GM12891 (cell line): ENCODE measurements around the gene GRIK2.

Experiments
- DNase-seq: peaks from one replicate; pipeline ENCODE4 v3.0.0; 2011; ENCODE audit warnings: low spot score; ENCODE audit not compliant: insufficient read length
- FAIRE-seq: peaks from 2 replicates; lab custom pipeline; 2011; peaks lifted over from hg19 to GRCh38; lab: Jason Lieb, UNC
- PAX5 ChIP-seq: IDR thresholded peaks from 2 replicates; pipeline ENCODE4 v1.6.1; 2011; ENCODE audit warnings: low read length, moderate library complexity, mild to moderate bottlenecking; ENCODE audit not compliant: insufficient read depth, severe bottlenecking
- POLR2A ChIP-seq: IDR thresholded peaks from 2 replicates; pipeline ENCODE4 v1.6.1; 2011; ENCODE audit warnings: low read depth, low read length, control low read depth
- POLR2AphosphoS5 ChIP-seq: IDR thresholded peaks from 2 replicates; pipeline ENCODE4 v1.6.1; 2011; ENCODE audit warnings: low read depth, low read length, control low read depth
- POU2F2 ChIP-seq: IDR thresholded peaks from 2 replicates; pipeline ENCODE4 v1.6.1; 2011; ENCODE audit warnings: low read depth, mild to moderate bottlenecking, control low read depth, low read length, moderate library complexity
- SPI1 ChIP-seq: IDR thresholded peaks from 2 replicates; pipeline ENCODE4 v1.6.1; 2011; ENCODE audit warnings: low read depth, low read length, control low read depth
- TAF1 ChIP-seq: IDR thresholded peaks from 2 replicates; pipeline ENCODE4 v1.6.1; 2011; ENCODE audit warnings: low read depth, low read length, control low read depth

GRIK2 gene

DNA sequence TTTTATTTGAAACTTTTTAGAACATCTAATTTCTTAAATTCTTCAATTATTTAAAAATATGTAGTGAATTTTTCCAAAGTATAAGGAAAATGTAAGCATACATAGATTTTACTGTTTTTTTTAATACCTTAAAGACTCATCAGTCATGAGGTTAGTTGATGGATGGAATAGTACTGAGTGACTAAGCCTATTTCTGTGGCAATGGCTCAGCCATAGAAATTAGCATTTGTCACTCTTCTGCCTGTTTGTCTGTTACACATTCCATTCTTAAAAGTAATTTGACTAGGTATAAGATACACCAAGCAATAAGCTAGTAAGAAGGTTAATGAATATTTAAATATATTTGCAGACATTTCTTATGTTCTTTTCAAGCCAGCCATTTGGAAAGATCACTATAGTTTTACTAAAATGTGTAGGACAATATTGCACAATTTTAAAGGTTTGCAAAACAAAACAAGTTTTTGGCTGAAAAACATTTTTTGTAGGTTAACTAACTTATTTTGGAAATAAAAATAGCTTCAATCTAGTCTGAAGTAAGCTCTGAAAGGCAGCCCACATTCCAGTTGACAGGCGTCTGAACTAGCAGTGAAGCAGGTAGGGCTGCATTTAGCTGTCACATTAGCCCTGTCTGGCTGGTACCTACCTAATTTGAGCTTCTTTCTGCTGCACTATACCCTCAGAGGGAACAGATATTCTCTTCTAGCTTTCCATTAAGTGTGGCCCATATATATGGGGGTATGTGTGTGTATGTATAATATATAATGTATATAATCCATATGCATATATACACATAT, 385.7 kb downstream of the GRIK2 start:
- FAIRE-seq = no peak

DNA sequence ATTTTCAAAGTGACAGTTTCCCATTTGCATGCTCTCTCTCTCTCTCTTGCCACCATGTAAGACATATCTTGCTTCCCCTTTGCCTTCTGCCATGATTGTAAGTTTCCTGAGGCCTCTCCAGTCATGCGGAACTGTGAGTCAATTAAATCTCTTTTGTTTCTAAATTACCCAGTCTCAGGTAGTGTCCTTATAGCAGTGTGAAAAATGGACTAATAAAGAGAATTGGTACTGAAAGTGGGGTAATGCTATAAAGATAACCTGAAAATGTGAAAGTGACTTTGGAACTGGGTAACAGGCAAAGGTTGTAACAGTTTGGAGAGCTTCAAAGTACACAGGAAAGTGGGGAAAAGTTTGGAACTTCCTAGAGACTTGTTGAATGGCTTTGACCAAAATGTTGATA, 389.8 kb downstream of the GRIK2 start:
- no peak for FAIRE-seq
- no peak for DNase-seq
- no peak for TF ChIP-seq POLR2AphosphoS5
- no peak for TF ChIP-seq SPI1
- TF ChIP-seq PAX5 = peak; percentile 29
- no peak for TF ChIP-seq POLR2A
- TF ChIP-seq TAF1 = no peak

More for the DNA sequence above, 385.7 kb downstream of the GRIK2 start:
- no peak for DNase-seq
- no peak for TF ChIP-seq POU2F2
- no peak for TF ChIP-seq POLR2A
- no peak for TF ChIP-seq TAF1
- no peak for TF ChIP-seq POLR2AphosphoS5
- no peak for TF ChIP-seq PAX5
- no peak for TF ChIP-seq SPI1

DNA sequence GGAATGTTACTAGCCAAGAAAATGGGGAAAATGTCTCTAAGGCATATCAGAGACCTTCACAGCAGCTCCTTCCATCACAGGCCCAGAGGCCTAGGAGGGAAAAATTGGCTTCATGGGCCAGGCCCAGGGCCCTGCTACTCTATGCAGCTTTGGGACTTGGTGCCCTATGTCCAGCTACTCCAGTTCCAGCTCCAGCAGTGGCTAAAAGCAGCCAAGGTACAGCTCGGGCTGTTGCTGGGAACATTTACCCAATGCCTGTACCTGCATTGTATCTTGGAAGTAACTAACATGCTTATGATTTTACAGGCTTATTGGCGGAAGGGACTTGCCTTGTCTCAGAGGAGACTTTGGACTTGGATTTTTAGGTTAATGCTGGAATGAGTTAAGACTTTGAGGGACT, 390.6 kb downstream of the GRIK2 start:
- FAIRE-seq (no peak), DNase-seq (no peak)
- no peak for TF ChIP-seq POLR2A
- TF ChIP-seq SPI1 = no peak
- no peak for TF ChIP-seq PAX5
- no peak for TF ChIP-seq POLR2AphosphoS5
- TF ChIP-seq TAF1 = no peak
- TF ChIP-seq POU2F2 = no peak

DNA sequence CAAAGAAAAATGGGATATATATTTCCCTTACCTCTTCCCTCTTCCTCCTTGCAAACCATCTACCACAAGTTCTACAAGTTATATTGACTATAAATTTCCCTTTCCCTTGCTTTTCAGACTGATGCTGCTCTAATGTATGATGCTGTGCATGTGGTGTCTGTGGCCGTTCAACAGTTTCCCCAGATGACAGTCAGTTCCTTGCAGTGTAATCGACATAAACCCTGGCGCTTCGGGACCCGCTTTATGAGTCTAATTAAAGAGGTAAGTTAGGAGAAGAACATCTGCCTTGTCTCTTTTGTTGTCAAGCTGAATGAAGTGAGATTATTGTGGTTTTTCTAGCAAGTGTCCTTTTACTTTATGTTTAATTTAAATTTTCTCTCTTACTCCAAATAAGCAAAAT, 406.0 kb downstream of the GRIK2 start:
- DNase-seq = no peak
- TF ChIP-seq POLR2AphosphoS5 = no peak
- no peak for TF ChIP-seq PAX5
- no peak for TF ChIP-seq TAF1
- TF ChIP-seq SPI1 = no peak
- no peak for TF ChIP-seq POU2F2
- TF ChIP-seq POLR2A = no peak
- FAIRE-seq = no peak

DNA sequence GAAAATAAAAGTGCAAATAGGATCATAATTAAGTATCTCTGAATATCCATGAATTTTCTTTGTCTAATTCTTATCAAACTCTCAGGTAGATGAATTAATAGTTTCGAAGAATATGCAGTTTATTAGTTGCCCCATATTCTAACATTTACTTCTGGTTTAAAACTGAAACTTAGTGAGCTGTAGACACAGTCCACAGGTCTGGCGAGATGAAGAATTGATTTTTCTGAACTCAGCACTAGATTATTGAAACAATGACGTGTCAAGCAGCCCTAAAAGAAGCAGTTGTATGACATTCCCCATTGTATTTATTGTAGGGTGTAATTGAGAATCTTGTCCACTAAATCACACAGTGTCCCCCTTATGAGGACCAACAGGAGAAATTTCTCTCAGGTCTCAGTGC, 407.1 kb downstream of the GRIK2 start:
- TF ChIP-seq POLR2A (no peak), POLR2AphosphoS5 (no peak), TAF1 (no peak), SPI1 (no peak), PAX5 (no peak), POU2F2 (no peak)
- DNase-seq = no peak
- no peak for FAIRE-seq

DNA sequence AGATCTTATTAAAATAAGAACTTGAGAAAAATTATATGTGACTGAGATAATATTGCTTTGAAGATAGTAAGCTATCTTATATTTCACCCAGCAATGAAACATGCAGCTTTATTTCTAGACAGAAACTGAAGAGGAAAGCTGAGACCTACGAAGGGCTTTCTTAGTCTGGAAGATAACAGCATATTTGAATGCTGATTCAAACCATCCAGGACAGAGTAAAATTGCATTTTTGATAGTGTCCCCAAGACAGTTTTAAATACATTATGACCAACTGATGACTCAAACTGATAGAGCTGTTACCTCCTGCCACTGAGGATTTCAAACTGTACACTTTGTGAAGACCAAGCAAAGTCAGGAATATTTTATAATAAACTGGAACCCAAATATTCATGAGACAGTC, 409.6 kb downstream of the GRIK2 start:
- no peak for FAIRE-seq
- no peak for TF ChIP-seq SPI1
- no peak for TF ChIP-seq POLR2AphosphoS5
- TF ChIP-seq POLR2A = no peak
- no peak for TF ChIP-seq POU2F2
- no peak for TF ChIP-seq TAF1
- no peak for TF ChIP-seq PAX5
- DNase-seq = no peak

DNA sequence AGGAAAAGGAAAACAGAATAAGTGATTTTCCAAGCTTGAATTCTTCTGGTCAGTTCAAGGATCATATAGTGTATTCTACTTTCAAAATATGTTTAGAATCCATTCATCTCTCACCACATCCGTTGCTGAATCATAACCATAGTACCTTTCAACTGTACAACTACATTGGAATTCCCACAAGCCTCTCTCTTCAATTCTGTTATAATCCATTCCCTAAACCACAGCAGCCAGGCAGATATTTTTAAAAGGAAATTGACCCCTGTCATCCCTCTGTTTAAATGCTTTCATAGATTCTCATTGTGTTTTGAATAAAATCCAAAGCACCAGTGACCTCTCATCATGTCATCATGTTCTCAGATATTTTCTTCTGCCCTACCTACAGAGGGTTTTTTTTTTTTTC, 412.7 kb downstream of the GRIK2 start:
- TF ChIP-seq POLR2A = no peak
- TF ChIP-seq TAF1 = no peak
- no peak for TF ChIP-seq POU2F2
- no peak for TF ChIP-seq PAX5
- no peak for TF ChIP-seq POLR2AphosphoS5
- no peak for TF ChIP-seq SPI1
- FAIRE-seq (no peak), DNase-seq (no peak)

DNA sequence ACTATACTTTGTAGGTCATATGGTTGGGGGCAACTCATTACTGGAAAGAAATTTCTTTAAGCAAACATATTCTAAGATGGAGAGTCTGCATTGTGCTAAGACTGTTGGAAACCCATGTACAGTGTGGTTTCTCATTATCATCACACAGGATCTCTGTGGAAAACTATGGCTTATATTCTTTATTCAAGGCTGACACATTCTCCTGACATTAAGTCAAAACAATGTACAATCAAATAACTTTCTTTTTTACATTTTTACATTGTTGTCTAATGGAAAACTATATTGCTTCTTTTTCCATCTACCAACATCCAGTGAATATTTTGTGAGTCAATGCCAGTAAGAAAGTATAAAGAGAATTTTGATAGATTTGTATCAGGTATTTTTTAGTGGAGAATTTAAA, 417.6 kb downstream of the GRIK2 start:
- DNase-seq = no peak
- TF ChIP-seq TAF1 = no peak
- TF ChIP-seq POU2F2 = no peak
- no peak for TF ChIP-seq POLR2AphosphoS5
- no peak for TF ChIP-seq SPI1
- no peak for TF ChIP-seq PAX5
- TF ChIP-seq POLR2A = no peak
- FAIRE-seq = no peak

DNA sequence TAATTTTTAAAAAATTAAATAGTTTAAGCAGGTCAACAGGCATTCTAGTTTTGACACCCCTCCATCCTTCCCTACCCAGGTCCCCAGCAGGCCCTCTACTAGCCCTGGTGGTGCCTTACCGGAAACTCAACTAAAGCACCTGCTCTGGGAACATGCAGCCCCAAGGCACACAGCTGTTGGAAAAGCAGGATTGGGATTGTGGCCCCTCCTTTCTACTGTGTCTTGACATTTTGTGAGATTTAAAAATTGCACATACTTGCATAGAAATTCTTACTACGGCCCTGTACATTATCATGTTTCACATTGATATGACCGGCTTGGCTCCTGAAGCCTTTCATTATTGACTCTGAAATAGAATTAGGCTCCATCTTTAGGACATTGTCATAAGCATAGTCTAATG, 423.2 kb downstream of the GRIK2 start:
- DNase-seq (no peak), FAIRE-seq (no peak)
- TF ChIP-seq POLR2A (no peak), TAF1 (no peak), PAX5 (no peak), SPI1 (no peak), POU2F2 (no peak), POLR2AphosphoS5 (no peak)

DNA sequence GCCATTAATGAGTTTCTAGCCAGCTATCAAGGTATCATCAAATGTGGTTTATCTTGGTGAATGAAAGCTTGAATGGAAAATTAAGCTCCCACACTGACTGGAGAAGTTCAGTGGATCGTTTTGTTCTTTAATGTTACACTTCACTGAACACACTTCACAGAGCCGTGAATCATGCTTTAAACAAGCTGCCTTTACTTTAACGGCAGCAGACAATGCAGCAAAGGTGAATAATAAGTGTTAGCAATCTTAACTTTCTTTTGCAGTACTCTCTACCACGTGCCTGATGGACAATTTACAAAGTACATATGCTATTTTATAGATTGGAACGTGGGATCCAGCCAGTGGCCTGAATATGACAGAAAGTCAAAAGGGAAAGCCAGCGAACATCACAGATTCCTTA, 424.5 kb downstream of the GRIK2 start:
- DNase-seq = no peak
- FAIRE-seq = no peak
- TF ChIP-seq POU2F2 (no peak), TAF1 (no peak)

DNA sequence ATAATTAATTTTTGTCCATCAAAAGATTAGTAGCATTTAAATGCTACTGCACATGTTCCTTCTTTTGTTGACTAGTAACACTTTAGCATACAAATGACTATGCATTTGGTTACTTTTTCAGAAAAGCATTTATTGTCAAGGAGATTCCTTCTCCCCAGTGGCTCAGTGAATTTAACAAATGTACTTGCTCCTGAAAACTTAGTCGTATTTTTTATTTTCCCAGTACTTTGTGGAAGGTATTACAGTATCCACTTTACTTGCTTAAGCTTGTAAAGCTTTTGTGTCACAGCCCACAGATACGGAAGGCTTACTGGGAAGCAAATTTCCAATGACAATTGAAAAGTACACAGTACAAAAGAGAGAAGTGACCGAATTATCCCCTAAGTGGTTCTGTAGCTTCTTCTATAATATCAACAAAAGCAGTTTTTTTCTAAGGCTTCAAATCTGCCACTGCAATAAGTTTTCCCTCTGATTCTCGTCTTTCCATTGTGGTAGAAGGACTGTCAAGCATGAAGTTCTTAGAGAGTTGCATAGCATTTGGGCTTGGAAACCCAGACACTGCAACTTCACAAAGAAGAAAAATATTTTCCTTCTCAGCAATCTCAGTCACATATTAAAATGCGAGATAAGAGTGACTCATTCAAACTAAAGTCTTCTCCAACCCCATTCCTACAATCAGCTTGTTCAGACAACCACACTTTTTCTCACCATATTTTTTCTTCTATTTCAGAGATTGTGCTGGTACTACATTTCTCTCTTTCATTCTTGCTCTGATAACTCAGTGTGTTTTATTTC, 431.2 kb downstream of the GRIK2 start:
- TF ChIP-seq TAF1 = no peak
- TF ChIP-seq POU2F2 = no peak
- no peak for TF ChIP-seq POLR2A
- TF ChIP-seq PAX5 = no peak
- TF ChIP-seq SPI1 = no peak
- no peak for TF ChIP-seq POLR2AphosphoS5
- DNase-seq (no peak), FAIRE-seq (no peak)
